ENCODE results near the gene OVOL1.

DNA sequence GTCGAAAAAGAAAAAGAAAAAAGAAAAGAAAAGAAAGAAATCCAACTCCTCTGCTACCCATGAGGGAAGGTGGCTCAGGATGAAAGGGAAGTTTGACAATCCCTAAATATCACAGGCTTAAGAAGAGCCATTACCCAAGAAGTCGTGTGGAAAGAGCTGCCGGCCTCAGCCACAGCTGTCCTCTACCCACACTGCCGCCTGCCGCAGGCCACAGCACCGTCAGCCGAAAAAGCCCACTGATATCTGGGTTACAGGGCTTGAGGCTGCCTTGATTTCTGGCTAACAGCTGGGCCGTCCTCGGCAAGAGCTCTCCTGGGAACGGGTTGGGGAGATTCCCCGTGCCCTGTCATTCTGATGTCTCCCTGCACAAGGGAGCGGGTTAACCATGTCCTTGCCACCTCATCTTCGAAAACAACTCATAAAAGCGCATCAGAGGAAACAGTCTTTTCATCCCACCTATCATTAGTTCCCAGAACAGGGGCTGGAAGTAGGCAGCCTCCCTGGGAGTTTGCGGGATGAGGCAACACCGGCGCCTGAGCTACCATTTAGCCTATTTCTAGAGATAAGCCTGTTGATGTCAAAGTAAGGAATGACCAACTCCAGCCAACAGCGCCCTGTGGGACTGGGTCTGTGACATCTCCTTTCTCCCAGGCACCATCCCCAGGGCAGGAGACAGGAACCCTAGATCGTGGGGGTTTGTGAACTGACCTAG lies 25.1 kb downstream of the OVOL1 start:
- TF ChIP-seq CTCF (conservative IDR thresholded peaks at IDR 0.05; ENCODE audit: low read depth, low read length) (no peak), EZH2 (IDR thresholded peaks at IDR 0.05; ENCODE audit: low read length, unreplicated experiment) (no peak)

Data from PC-3 (cell line).